Stimulated activated CD4-positive, alpha-beta T cell treated with anti-CD3 and anti-CD28 coated beads, Interleukin-2, amount 100 ng/mL, for 24 hours (primary cell): Measurements from ENCODE around the gene KIN.
A peak's percentile ranks its signal among the peaks of the same experiment; 100 is the strongest.
"Not testable (repeated sequence)": the region's sequence is repeated elsewhere in the genome, so short reads cannot be mapped to it uniquely, and the experiment has no call there.

Source experiments
- DNase-seq, 2 donors: peaks; one replicate each; pipeline ENCODE4 v3.0.0-alpha.2; 2020

The KIN gene

GRCh38 chr10:7792541-7792940, 4.7 kb upstream of the KIN start:
- no peak for DNase-seq

- DNase-seq: no peak
Observed at GRCh38 chr10:7789390-7789789, 1.6 kb upstream of the KIN start.

GRCh38 chr10:7788639-7789286, 970 bp upstream of the KIN start:
- peak; percentile 17 to 29 for DNase-seq

- peak in 1 of 2 donors; percentile 10 for DNase-seq
Observed at GRCh38 chr10:7787150-7787856, 490 bp downstream of the KIN start.

GRCh38 chr10:7786430-7786829, 1.4 kb downstream of the KIN start:
- no peak for DNase-seq

- not testable (repeated sequence) for DNase-seq
Observed at GRCh38 chr10:7782194-7782593, 5.6 kb downstream of the KIN start.

GRCh38 chr10:7776777-7777176, 11.0 kb downstream of the KIN start:
- DNase-seq: no peak

GRCh38 chr10:7773845-7774801, 13.7 kb downstream of the KIN start:
- no peak for DNase-seq

- no peak for DNase-seq
Observed at GRCh38 chr10:7768417-7768816, 19.4 kb downstream of the KIN start.

GRCh38 chr10:7767209-7767608, 20.6 kb downstream of the KIN start:
- DNase-seq: no peak

GRCh38 chr10:7766241-7766640, 21.6 kb downstream of the KIN start:
- DNase-seq: no peak

GRCh38 chr10:7763929-7764328, 23.9 kb downstream of the KIN start:
- no peak for DNase-seq

GRCh38 chr10:7756360-7756992, 31.3 kb downstream of the KIN start:
- peak in 1 of 2 donors; percentile 5 for DNase-seq

GRCh38 chr10:7755103-7755502, 32.7 kb downstream of the KIN start:
- no peak for DNase-seq

- no peak for DNase-seq
Observed at GRCh38 chr10:7752251-7752650, 35.5 kb downstream of the KIN start.

- DNase-seq: no peak
Observed at GRCh38 chr10:7750222-7750621, 37.6 kb downstream of the KIN start.

GRCh38 chr10:7748637-7749036, 39.2 kb downstream of the KIN start:
- not testable (repeated sequence) for DNase-seq

- DNase-seq: no peak
Observed at GRCh38 chr10:7744307-7744706, 43.5 kb downstream of the KIN start.

GRCh38 chr10:7738536-7739407, 49.0 kb downstream of the KIN start:
- DNase-seq: no peak

- no peak for DNase-seq
Observed at GRCh38 chr10:7734821-7735220, 53.0 kb downstream of the KIN start.

GRCh38 chr10:7722927-7723529, 64.8 kb downstream of the KIN start:
- DNase-seq: no peak

GRCh38 chr10:7720478-7720877, 67.3 kb downstream of the KIN start:
- DNase-seq: no peak
